Glutamatergic neuron (in vitro differentiated cells): Measurements from ENCODE around the gene CRACDL. TPM values are rescaled to one million over a fixed set of nuclear protein-coding genes. Genes with fewer than 3 reads are reported as not detected.

ENCODE experiments used
- DNase-seq: peaks from one replicate; pipeline ENCODE4 v3.0.0; 2022
- H3K27ac Mint-ChIP-seq: one replicate; pipeline ENCODE4 v1.8.0; 2020; ENCODE audit warnings: mild to moderate bottlenecking, mixed read lengths, inconsistent platforms; ENCODE audit not compliant: unreplicated experiment
- H3K27me3 Mint-ChIP-seq: one replicate; pipeline ENCODE4 v1.8.0; 2020; ENCODE audit warnings: mild to moderate bottlenecking, moderate library complexity, mixed read lengths, inconsistent platforms; ENCODE audit not compliant: unreplicated experiment
- H3K36me3 Mint-ChIP-seq: one replicate; pipeline ENCODE4 v1.8.0; 2020; ENCODE audit warnings: mild to moderate bottlenecking, mixed read lengths, inconsistent platforms; ENCODE audit not compliant: unreplicated experiment
- H3K4me1 Mint-ChIP-seq: one replicate; pipeline ENCODE4 v1.8.0; 2020; ENCODE audit warnings: mild to moderate bottlenecking, low read depth, mixed read lengths, inconsistent platforms; ENCODE audit not compliant: unreplicated experiment
- H3K4me3 Mint-ChIP-seq: one replicate; pipeline ENCODE4 v1.8.0; 2020; ENCODE audit warnings: mild to moderate bottlenecking, mixed read lengths, inconsistent platforms; ENCODE audit not compliant: unreplicated experiment
- H3K9me3 Mint-ChIP-seq: one replicate; pipeline ENCODE4 v1.8.0; 2020; ENCODE audit warnings: mild to moderate bottlenecking, moderate library complexity, mixed read lengths, inconsistent platforms; ENCODE audit not compliant: unreplicated experiment
- total RNA-seq: library from RNA; stranded (reverse); fragmentation: NEBNext Ultra II Directional; extraction: Animal tissue kit (Norgen Biotek cat#: 25700); gene quantifications from one replicate; pipeline ENCODE4 v1.2.1, GENCODE V29; 2021; ENCODE audit not compliant: unreplicated experiment
- TF ChIP-seq, protein P1 (sequence below): fragments of 200-600 bp; sonication (generic); IDR thresholded peaks from one replicate; pipeline ENCODE4 v1.5.0; 2021; ENCODE audit not compliant: partially characterized antibody, unreplicated experiment

Gene CRACDL
- total RNA-seq, 1 donor from 2014 or later: 2.1 TPM

DNA sequence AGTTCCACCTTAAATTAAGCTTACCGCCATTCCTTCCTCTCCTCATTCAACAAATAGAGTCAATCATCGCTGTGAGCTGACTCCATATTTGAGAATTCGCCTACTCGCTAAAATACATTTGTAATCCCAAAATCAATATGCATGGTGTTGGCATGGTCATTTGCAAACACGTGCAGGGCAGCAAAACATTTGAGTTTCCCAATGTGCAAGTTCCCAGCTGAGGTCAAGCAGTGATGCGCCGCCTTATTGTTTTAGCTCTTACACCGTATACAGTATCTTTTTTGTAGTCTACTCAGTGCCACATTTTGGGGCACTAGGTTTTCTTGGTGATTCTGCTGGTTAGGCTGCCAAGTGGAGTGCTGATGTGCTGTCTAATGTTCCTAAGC is 131.8 kb downstream of the CRACDL start:
- peak overlapping the region; percentile 97 for H3K27ac Mint-ChIP-seq
- TF ChIP-seq, protein P1, sequence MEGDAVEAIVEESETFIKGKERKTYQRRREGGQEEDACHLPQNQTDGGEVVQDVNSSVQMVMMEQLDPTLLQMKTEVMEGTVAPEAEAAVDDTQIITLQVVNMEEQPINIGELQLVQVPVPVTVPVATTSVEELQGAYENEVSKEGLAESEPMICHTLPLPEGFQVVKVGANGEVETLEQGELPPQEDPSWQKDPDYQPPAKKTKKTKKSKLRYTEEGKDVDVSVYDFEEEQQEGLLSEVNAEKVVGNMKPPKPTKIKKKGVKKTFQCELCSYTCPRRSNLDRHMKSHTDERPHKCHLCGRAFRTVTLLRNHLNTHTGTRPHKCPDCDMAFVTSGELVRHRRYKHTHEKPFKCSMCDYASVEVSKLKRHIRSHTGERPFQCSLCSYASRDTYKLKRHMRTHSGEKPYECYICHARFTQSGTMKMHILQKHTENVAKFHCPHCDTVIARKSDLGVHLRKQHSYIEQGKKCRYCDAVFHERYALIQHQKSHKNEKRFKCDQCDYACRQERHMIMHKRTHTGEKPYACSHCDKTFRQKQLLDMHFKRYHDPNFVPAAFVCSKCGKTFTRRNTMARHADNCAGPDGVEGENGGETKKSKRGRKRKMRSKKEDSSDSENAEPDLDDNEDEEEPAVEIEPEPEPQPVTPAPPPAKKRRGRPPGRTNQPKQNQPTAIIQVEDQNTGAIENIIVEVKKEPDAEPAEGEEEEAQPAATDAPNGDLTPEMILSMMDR: no peak
- peaks cover 49% of the 10 kb centered on the region for H3K4me1 Mint-ChIP-seq
- peak overlapping the region; percentile 77 for H3K4me3 Mint-ChIP-seq
- no peak for DNase-seq
- peaks cover 11% of the 10 kb centered on the region for H3K27me3 Mint-ChIP-seq
- H3K9me3 Mint-ChIP-seq: peaks cover 12% of the 10 kb centered on the region
- peaks cover 12% of the 10 kb centered on the region for H3K36me3 Mint-ChIP-seq

DNA sequence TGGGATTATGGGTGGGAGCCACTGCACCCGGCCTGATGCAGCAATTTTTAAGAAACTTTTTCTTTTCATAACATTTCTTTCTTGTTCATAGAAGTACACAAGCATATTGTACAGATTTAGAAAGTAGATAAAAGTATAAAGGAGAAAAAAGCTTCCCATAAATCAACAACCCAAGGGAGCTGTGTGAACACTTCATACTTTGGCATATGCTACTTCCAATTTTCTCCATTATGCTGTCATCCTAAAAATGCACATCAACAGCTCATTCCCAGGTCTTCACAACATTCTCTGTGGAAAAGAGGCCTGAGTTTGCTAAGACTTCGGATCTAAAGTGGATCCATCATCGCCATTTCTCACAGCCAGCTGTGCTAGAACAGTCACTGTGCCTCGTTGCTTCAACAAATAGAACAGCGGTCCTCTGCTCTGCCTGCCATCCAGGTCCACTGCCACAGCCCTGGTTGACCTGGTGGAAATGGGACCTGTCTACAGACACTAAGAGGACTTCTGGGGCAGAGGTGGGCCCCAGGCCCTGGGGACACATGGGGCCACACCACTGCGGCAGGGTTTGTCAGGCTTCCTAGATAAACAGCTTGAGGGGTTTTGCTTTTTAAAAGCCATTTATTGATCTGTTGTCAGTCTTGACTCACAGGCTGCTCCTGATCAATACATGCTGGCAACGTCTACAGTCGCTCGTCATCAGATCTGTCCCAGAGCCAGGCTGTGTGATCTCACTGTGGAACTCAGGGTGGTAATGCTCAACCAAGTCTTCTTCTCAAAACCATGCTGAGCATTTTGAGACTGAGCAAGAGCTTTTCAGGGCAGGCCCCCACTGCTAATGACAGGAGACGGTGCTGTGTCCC is 132.4 kb downstream of the CRACDL start:
- Mint-ChIP-seq H3K36me3 (peaks cover 12% of the 10 kb centered on the region), H3K27ac (peak overlapping the region; percentile 97), H3K4me3 (peak overlapping the region; percentile 77), H3K4me1 (peaks cover 49% of the 10 kb centered on the region), H3K27me3 (peaks cover 11% of the 10 kb centered on the region), H3K9me3 (peaks cover 12% of the 10 kb centered on the region)
- peak; percentile 48 for DNase-seq
- TF ChIP-seq, protein P1: no peak

DNA sequence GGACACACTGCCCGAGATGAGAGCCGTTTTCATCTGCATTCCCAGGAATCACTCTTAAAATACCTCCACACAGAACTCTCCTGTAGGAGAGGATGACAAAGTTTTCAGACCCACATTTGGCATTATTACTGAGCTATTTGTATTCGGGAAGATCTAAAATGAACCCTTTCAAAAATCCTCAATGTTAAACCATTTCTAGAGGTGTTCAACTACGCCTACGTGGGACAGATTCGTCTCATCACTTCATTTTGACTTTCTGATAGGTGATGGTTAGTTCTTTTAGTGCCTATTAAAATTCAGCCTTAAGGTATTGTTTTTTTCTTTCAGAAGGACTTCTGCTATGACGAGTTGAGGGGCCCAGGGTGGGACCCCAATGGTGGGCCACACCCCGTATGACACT is 133.7 kb downstream of the CRACDL start:
- Mint-ChIP-seq H3K36me3 (peaks cover 12% of the 10 kb centered on the region), H3K4me3 (peak overlapping the region; percentile 38), H3K27ac (peak overlapping the region; percentile 70), H3K9me3 (peaks cover 14% of the 10 kb centered on the region), H3K27me3 (peaks cover 11% of the 10 kb centered on the region), H3K4me1 (peaks cover 45% of the 10 kb centered on the region)
- TF ChIP-seq, protein P1: no peak
- no peak for DNase-seq

DNA sequence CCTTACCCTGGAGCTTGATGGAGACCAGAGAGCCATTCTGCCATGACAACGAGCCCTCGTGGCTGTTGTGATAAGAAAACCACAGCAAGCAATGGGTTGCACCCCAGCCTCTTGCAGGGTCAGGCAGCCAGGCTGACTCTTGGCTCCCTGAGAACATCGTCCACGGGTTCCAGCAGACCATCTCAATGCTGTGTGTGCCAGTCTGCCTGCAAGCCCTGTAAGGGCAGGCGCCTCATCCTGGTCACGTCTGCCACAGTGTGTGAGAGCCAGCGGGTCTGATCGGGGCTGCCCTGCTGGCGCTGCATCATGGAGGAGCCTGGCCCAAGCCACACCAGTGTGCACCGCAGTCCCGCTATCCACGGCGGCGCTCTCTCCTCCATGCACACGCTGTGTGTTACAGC is 134.1 kb downstream of the CRACDL start:
- no peak for DNase-seq
- peaks cover 41% of the 10 kb centered on the region for H3K4me1 Mint-ChIP-seq
- H3K9me3 Mint-ChIP-seq: peaks cover 11% of the 10 kb centered on the region
- peaks cover 9% of the 10 kb centered on the region for H3K27me3 Mint-ChIP-seq
- peak overlapping the region; percentile 70 for H3K27ac Mint-ChIP-seq
- peak overlapping the region; percentile 38 for H3K4me3 Mint-ChIP-seq
- TF ChIP-seq, protein P1: no peak
- H3K36me3 Mint-ChIP-seq: peaks cover 12% of the 10 kb centered on the region

DNA sequence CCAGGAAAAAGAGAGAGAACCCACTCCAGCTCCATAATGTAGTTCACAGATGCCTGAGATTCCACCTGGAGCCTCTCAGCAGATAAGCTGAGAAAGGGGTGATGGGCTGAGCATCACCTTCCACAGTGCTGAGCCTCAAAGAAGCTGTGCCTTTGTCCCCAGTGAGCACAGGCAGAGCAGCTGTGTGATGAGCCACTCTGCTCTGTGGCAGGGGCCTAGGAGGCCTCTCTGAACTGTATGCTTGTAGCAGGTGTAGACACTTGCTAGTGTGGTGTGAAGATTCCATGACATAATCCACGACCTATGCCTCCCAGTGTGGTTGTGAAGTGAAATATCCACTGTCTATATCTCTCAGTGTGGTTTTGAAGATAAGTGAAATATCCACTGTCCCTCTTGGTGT is 134.7 kb downstream of the CRACDL start:
- TF ChIP-seq, protein P1: no peak
- peaks cover 9% of the 10 kb centered on the region for H3K27me3 Mint-ChIP-seq
- H3K9me3 Mint-ChIP-seq: peaks cover 10% of the 10 kb centered on the region
- H3K27ac Mint-ChIP-seq: peak overlapping the region; percentile 3
- peaks cover 12% of the 10 kb centered on the region for H3K36me3 Mint-ChIP-seq
- no peak overlapping the region for H3K4me3 Mint-ChIP-seq
- H3K4me1 Mint-ChIP-seq: peaks cover 36% of the 10 kb centered on the region
- no peak for DNase-seq
